Lower leg skin (tissue), 4 donors: ENCODE results near the gene DNAJB12. TPM values are rescaled to one million over a fixed set of nuclear protein-coding genes. Genes with fewer than 3 reads are reported as not detected.

ENCODE experiments used
- DNase-seq, 2 donors: peaks; one replicate each; pipeline ENCODE4 v3.0.0-alpha.2; 2019; ENCODE audit warnings: low spot score in 2 of 2
- H3K4me3 ChIP-seq: fragments of 200-600 bp; sonication (generic); 2 replicates; pipeline ENCODE4 v1.5.1; 2017; ENCODE audit warnings: mild to moderate bottlenecking, low read depth; ENCODE audit not compliant: poor library complexity, severe bottlenecking
- CTCF ChIP-seq, 3 donors: fragments of 450-650 bp; IDR thresholded peaks; one replicate each; pipeline ENCODE4 v1.5.1; 2016; ENCODE audit warnings: antibody characterized with exemption in 3 of 3, mild to moderate bottlenecking in 3 of 3, moderate library complexity in 2 of 3
- POLR2A ChIP-seq, 2 donors: fragments of 450-650 bp; IDR thresholded peaks; one replicate each; pipeline ENCODE4 v1.6.1; 2016 to 2017; ENCODE audit warnings: antibody characterized with exemption in 2 of 2, mild to moderate bottlenecking in 1 of 2, moderate library complexity in 1 of 2
- WGBS, 2 donors: methylation state at CpG; one replicate each; pipeline ENCODE4 v1.1.5; 2018; 5-methylcytosine and 5-hydroxymethylcytosine counted together
- intact Hi-C: fragments of 100-400 bp; cut with DNase I; formaldehyde crosslinking; loops from one replicate; pipeline ENCODE4 v1.15.0; 2023; ENCODE audit warnings: low total_unique reads
- total RNA-seq, 4 donors: library from RNA; depleted of rRNA; stranded (reverse); fragments of >200 nt; gene quantifications; one replicate each; pipeline ENCODE4 v1.1.0, GENCODE V29; 2016

The DNAJB12 gene
- total RNA-seq, 4 donors from 2014 or later = 32.8 to 54.4 (median 48.1) TPM

DNA sequence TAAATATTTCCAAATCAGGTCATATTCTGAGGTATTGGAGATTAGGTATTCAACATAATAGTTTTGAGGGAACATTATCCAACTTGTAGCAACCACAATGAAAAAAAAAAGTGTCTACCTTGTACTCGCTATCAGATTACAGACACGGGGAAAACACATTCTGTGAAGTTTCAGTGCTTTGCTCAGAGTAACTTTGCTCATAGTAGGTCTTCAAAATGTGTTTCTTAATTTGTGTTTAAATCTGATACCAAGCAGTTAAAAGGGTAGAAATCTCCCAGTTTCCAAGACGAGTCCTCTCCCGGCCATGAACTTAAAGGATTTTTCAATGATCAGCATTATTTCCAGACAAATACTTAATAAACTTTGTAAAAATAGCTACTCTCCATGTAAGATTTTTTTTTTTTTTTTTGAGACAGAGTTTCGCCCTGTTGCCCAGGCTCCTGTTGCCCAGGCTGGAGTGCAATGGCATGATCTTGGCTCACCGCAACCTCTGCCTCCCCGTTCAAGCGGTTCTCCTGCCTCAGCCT, 41.8 kb downstream of the DNAJB12 start:
- TF ChIP-seq CTCF (IDR thresholded peaks at IDR 0.05) = no peak
- TF ChIP-seq POLR2A (IDR thresholded peaks at IDR 0.05) = no peak
- DNase-seq = no peak
- no peak overlapping the region for H3K4me3 ChIP-seq
- 89% methylated on average over 8 of the region's 8 CpGs for WGBS, 2 donors
- intact Hi-C loops = no loop called here

DNA sequence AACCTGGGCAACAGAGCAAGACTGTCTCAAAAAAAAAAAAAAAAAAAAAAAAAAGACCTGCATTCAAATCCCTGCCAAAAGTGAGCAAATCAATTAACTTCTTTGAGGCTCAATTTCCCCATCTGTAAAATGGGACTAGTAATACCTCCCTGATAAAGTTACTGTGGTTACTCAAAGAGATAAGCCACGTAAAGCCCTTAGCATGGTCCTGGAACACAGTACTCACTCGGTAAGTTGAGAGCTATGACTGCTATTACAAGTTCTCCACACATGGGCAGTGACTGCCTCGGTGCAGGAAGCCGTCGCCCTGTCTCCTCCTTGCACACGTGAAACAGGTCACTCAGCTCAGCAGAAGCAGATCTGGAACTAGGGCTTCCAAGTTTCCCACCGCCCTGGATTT, 43.1 kb downstream of the DNAJB12 start:
- 87 to 93% methylated on average over 7 of the region's 7 CpGs for WGBS, 2 donors
- no peak for DNase-seq
- intact Hi-C loops = no loop called here
- TF ChIP-seq CTCF (IDR thresholded peaks at IDR 0.05) (no peak), POLR2A (IDR thresholded peaks at IDR 0.05) (no peak)
- H3K4me3 ChIP-seq = no peak overlapping the region

GRCh38 chr10:72310636-72311035, 44.1 kb downstream of the DNAJB12 start:
- TF ChIP-seq POLR2A (IDR thresholded peaks at IDR 0.05) (no peak), CTCF (IDR thresholded peaks at IDR 0.05) (no peak)
- DNase-seq = no peak
- H3K4me3 ChIP-seq = no peak overlapping the region
- intact Hi-C loops = no loop called here
- WGBS, 2 donors = 67% methylated on average over 4 of the region's 4 CpGs

GRCh38 chr10:72310241-72310633, 44.5 kb downstream of the DNAJB12 start:
- TF ChIP-seq CTCF (IDR thresholded peaks at IDR 0.05) (no peak), POLR2A (IDR thresholded peaks at IDR 0.05) (no peak)
- WGBS, 2 donors = 50 to 55% methylated on average over 11 of the region's 11 CpGs
- intact Hi-C loops = no loop called here
- no peak for DNase-seq
- no peak overlapping the region for H3K4me3 ChIP-seq

- no peak overlapping the region for H3K4me3 ChIP-seq
- peak in 1 of 2 donors; percentile 92 for DNase-seq
- 57 to 61% methylated on average over 21 of the region's 21 CpGs for WGBS, 2 donors
- intact Hi-C loops = no loop called here
- no peak for TF ChIP-seq CTCF (IDR thresholded peaks at IDR 0.05)
- no peak for TF ChIP-seq POLR2A (IDR thresholded peaks at IDR 0.05)
Measured at GRCh38 chr10:72309290-72310240, 45.2 kb downstream of the DNAJB12 start.
